ENCODE results near the gene PKHD1.

PKHD1 gene

DNA sequence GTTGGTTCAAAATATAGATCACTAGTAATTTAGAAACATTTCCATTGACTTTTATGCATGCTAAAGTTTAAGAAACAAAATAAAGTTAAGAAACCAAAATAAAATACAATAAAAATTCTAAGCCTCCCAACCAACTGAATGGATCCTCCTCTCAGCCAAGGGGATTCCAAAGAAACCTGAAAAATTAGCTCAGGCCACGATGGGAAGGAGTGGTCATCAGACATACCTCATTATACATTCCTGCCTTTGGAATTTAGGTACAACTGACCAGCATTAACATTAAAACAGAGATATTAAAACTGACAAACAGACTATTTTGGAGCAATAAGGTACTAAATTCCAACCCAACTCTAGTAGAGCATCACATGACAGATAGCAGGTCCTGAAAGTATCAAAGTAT lies 275.2 kb downstream of the PKHD1 start:
- TF ChIP-seq, protein P1, sequence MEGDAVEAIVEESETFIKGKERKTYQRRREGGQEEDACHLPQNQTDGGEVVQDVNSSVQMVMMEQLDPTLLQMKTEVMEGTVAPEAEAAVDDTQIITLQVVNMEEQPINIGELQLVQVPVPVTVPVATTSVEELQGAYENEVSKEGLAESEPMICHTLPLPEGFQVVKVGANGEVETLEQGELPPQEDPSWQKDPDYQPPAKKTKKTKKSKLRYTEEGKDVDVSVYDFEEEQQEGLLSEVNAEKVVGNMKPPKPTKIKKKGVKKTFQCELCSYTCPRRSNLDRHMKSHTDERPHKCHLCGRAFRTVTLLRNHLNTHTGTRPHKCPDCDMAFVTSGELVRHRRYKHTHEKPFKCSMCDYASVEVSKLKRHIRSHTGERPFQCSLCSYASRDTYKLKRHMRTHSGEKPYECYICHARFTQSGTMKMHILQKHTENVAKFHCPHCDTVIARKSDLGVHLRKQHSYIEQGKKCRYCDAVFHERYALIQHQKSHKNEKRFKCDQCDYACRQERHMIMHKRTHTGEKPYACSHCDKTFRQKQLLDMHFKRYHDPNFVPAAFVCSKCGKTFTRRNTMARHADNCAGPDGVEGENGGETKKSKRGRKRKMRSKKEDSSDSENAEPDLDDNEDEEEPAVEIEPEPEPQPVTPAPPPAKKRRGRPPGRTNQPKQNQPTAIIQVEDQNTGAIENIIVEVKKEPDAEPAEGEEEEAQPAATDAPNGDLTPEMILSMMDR (IDR thresholded peaks at IDR 0.05; ENCODE audit: control insufficient read depth, insufficient read depth, low read depth, low read length, missing control alignments): no peak
- no peak for DNase-seq (ENCODE audit: low read depth)
- no peak overlapping the region for H3K4me3 ChIP-seq (ENCODE audit: control insufficient read depth, low read depth, low read length)

GRCh38 chr6:51805517-51805916 lies 281.9 kb downstream of the PKHD1 start:
- TF ChIP-seq, protein P1 (IDR thresholded peaks at IDR 0.05; ENCODE audit: control insufficient read depth, insufficient read depth, low read depth, low read length, missing control alignments): no peak
- DNase-seq (ENCODE audit: low read depth): no peak
- no peak overlapping the region for H3K4me3 ChIP-seq (ENCODE audit: control insufficient read depth, low read depth, low read length)

- no peak overlapping the region for H3K4me3 ChIP-seq (ENCODE audit: control insufficient read depth, low read depth, low read length)
- no peak for DNase-seq (ENCODE audit: low read depth)
- TF ChIP-seq, protein P1 (IDR thresholded peaks at IDR 0.05; ENCODE audit: control insufficient read depth, insufficient read depth, low read depth, low read length, missing control alignments): no peak
These were observed 286.8 kb downstream of the PKHD1 start for GRCh38 chr6:51800603-51801002.

DNA sequence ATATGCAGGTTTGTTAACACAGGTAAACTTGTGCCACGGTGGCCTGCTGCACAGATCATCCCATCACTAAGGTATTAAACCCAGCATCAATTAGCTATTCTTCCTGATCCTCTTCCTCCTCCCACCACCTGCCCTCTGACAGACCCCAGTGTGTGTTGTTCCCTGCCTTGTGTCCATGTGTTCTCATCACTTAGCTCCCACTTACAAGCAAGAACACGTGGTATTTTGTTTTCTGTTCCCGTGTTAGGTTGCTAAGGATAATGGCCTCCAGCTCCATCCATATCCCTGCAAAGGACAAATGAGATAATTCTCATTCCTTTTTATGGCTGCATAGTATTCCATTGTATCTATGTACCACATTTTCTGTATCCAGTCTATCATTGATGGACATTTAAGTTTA lies 294.0 kb downstream of the PKHD1 start:
- H3K4me3 ChIP-seq (ENCODE audit: control insufficient read depth, low read depth, low read length): no peak overlapping the region
- TF ChIP-seq, protein P1 (IDR thresholded peaks at IDR 0.05; ENCODE audit: control insufficient read depth, insufficient read depth, low read depth, low read length, missing control alignments): no peak
- no peak for DNase-seq (ENCODE audit: low read depth)

DNA sequence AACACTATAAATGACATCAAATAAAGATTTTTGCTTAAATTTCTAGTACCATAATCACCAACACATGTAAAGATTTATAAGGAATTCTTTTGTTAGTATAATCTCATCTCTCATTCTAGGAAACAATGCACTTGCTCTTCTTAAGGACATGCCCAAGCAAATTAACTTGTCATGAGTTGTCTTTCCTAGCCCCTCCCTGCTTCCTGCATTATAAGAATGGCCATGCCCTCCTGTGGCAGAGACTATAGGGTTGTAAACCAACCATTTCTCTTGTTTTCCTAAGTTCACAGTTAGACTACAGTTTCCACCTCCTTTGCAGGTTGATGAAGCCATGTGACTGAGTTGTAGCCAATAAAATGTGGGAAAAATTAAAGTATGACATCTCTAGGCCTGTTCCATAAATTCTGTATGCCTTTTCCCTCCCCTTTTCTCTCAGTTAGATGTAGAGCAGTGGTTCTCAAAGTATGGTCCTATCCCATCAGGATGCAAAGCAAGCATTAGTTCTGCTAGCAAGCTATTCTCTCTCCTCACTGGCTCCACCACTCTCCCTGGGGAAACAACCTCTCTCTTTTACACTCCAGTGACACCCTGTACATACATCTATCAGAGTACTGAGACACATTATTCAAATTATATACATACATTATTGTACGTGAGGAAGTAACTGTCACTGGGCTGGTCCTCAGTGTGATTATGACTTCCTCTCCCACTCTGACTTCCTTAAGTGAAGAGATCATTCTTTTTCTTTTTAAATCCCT lies 295.0 kb downstream of the PKHD1 start:
- H3K4me3 ChIP-seq (ENCODE audit: control insufficient read depth, low read depth, low read length): no peak overlapping the region
- no peak for DNase-seq (ENCODE audit: low read depth)
- TF ChIP-seq, protein P1 (IDR thresholded peaks at IDR 0.05; ENCODE audit: control insufficient read depth, insufficient read depth, low read depth, low read length, missing control alignments): no peak

DNA sequence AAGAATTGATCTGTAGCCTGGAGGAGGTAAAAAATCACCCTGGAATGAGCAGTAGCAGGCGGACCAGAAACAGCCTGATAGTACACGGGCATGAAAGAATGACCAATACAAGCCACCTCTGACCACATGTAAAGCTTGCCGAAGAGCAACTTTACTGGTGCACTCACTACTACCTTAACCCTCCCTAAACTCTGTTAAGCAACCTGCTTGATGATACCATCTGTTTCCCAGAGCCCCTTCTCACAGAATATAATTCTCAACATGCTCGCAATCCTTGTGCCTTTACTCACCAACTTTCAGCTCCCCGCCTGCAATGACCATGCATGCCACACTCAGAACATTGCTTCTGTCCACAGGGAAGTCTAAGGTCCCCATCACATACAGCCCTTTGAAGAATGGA lies 296.5 kb downstream of the PKHD1 start:
- no peak overlapping the region for H3K4me3 ChIP-seq (ENCODE audit: control insufficient read depth, low read depth, low read length)
- TF ChIP-seq, protein P1 (IDR thresholded peaks at IDR 0.05; ENCODE audit: control insufficient read depth, insufficient read depth, low read depth, low read length, missing control alignments): no peak
- no peak for DNase-seq (ENCODE audit: low read depth)
